ENCODE data around the gene CAMK1G. TPM values are rescaled to one million over a fixed set of nuclear protein-coding genes. Genes with fewer than 3 reads are reported as not detected.

CAMK1G gene
- total RNA-seq, 1 experiment from 2014 or later: not detected

GRCh38 chr1:209586221-209586740, 2.8 kb downstream of the CAMK1G start:
- H2AFZ ChIP-seq: no peak overlapping the region
- no peak overlapping the region for H3K27ac ChIP-seq
- H3K27me3 ChIP-seq (ENCODE audit: insufficient read depth, low read depth): no peaks in the 10 kb centered on the region; the same call in 1 of the 2 replicates
- H3K4me3 ChIP-seq: no peak overlapping the region
- ChIA-PET POLR2A (ENCODE audit: unreplicated experiment) (no interaction called here), CTCF (interaction anchor here (0.5 kb wide), 1 partner anchor 1623 kb away, joined by 3 read pairs; no protein-coding TSS in a partner anchor)
- no peaks in the 10 kb centered on the region for H3K79me2 ChIP-seq (ENCODE audit: low read depth)
- peaks cover 11% of the 10 kb centered on the region; the same call in 1 of the 2 replicates for H3F3A ChIP-seq (ENCODE audit: insufficient read depth, low read depth)
- intact Hi-C loops (cut with micrococcal nuclease; ENCODE audit: unreplicated experiment): no loop called here
- H3K4me1 ChIP-seq (replicated peaks; ENCODE audit: insufficient read depth): peaks cover 14% of the 10 kb centered on the region
- no peaks in the 10 kb centered on the region for H3K9me2 ChIP-seq (ENCODE audit: insufficient read depth)
- H3K9me3 ChIP-seq (ENCODE audit: insufficient read depth, low read depth): no peaks in the 10 kb centered on the region
- no peaks in the 10 kb centered on the region for H4K20me1 ChIP-seq (ENCODE audit: insufficient read depth)
- H3K36me3 ChIP-seq (ENCODE audit: low read depth): no peaks in the 10 kb centered on the region
- no peak overlapping the region; the same call in 1 of the 2 replicates for H3K4me2 ChIP-seq
- TF ChIP-seq CTCF (conservative IDR thresholded peaks at IDR 0.05): no peak
- no peak for TF ChIP-seq EZH2 (IDR thresholded peaks at IDR 0.05; ENCODE audit: low read depth)
- no TSS peak for BruUV-seq (replicated peaks)
- no peak for DNase-seq

- no peak overlapping the region for H2AFZ ChIP-seq
- H4K20me1 ChIP-seq (ENCODE audit: insufficient read depth): no peaks in the 10 kb centered on the region
- TF ChIP-seq EZH2 (IDR thresholded peaks at IDR 0.05; ENCODE audit: low read depth) (no peak), CTCF (conservative IDR thresholded peaks at IDR 0.05) (no peak)
- intact Hi-C loops (cut with micrococcal nuclease; ENCODE audit: unreplicated experiment): no loop called here
- H3K4me1 ChIP-seq (replicated peaks; ENCODE audit: insufficient read depth): peaks cover 14% of the 10 kb centered on the region
- H3K27me3 ChIP-seq (ENCODE audit: insufficient read depth, low read depth): no peaks in the 10 kb centered on the region; the same call in 1 of the 2 replicates
- H3K9me2 ChIP-seq (ENCODE audit: insufficient read depth): no peaks in the 10 kb centered on the region
- no peak overlapping the region for H3K27ac ChIP-seq
- H3F3A ChIP-seq (ENCODE audit: insufficient read depth, low read depth): peaks cover 11% of the 10 kb centered on the region; the same call in 1 of the 2 replicates
- no peak overlapping the region for H3K4me3 ChIP-seq
- ChIA-PET POLR2A (ENCODE audit: unreplicated experiment) (no interaction called here), CTCF (interaction anchor here (0.7 kb wide), 1 partner anchor 158 kb away, joined by 5 read pairs; no protein-coding TSS in a partner anchor)
- no peaks in the 10 kb centered on the region for H3K36me3 ChIP-seq (ENCODE audit: low read depth)
- no TSS peak for BruUV-seq (replicated peaks)
- no peaks in the 10 kb centered on the region for H3K79me2 ChIP-seq (ENCODE audit: low read depth)
- DNase-seq: peak; percentile 36 to 70
- no peaks in the 10 kb centered on the region for H3K9me3 ChIP-seq (ENCODE audit: insufficient read depth, low read depth)
- peak overlapping the region; percentile 29 for H3K4me2 ChIP-seq
Observed at GRCh38 chr1:209587789-209588188, 4.3 kb downstream of the CAMK1G start.

GRCh38 chr1:209589440-209589839, 5.9 kb downstream of the CAMK1G start:
- H3K4me2 ChIP-seq: no peak overlapping the region
- no peaks in the 10 kb centered on the region; the same call in 1 of the 2 replicates for H3K27me3 ChIP-seq (ENCODE audit: insufficient read depth, low read depth)
- intact Hi-C loops (cut with micrococcal nuclease; ENCODE audit: unreplicated experiment): no loop called here
- no peaks in the 10 kb centered on the region for H4K20me1 ChIP-seq (ENCODE audit: insufficient read depth)
- no peaks in the 10 kb centered on the region for H3K9me2 ChIP-seq (ENCODE audit: insufficient read depth)
- H3K4me3 ChIP-seq: no peak overlapping the region
- ChIA-PET CTCF (no interaction called here), POLR2A (ENCODE audit: unreplicated experiment) (no interaction called here)
- no peak overlapping the region for H2AFZ ChIP-seq
- DNase-seq: no peak
- TF ChIP-seq CTCF (conservative IDR thresholded peaks at IDR 0.05) (no peak), EZH2 (IDR thresholded peaks at IDR 0.05; ENCODE audit: low read depth) (no peak)
- H3K27ac ChIP-seq: no peak overlapping the region
- no TSS peak for BruUV-seq (replicated peaks)
- H3K4me1 ChIP-seq (replicated peaks; ENCODE audit: insufficient read depth): peaks cover 14% of the 10 kb centered on the region
- H3F3A ChIP-seq (ENCODE audit: insufficient read depth, low read depth): peaks cover 11% of the 10 kb centered on the region; the same call in 1 of the 2 replicates
- no peaks in the 10 kb centered on the region for H3K9me3 ChIP-seq (ENCODE audit: insufficient read depth, low read depth)
- no peaks in the 10 kb centered on the region for H3K36me3 ChIP-seq (ENCODE audit: low read depth)
- H3K79me2 ChIP-seq (ENCODE audit: low read depth): no peaks in the 10 kb centered on the region

All from PC-9 (cell line).